GM21381 (cell line): ENCODE data around the gene ZNF697.
"Not testable (repeated sequence)": the region's sequence is repeated elsewhere in the genome, so short reads cannot be mapped to it uniquely, and the experiment has no call there.

ENCODE experiments used
- ATAC-seq: cut with Tn5 transposase; IDR thresholded peaks from one replicate; pipeline ENCODE4 v1.9.1; 2021; ENCODE audit warnings: mild to moderate bottlenecking, moderate library complexity; ENCODE audit not compliant: unreplicated experiment

ZNF697 gene

DNA sequence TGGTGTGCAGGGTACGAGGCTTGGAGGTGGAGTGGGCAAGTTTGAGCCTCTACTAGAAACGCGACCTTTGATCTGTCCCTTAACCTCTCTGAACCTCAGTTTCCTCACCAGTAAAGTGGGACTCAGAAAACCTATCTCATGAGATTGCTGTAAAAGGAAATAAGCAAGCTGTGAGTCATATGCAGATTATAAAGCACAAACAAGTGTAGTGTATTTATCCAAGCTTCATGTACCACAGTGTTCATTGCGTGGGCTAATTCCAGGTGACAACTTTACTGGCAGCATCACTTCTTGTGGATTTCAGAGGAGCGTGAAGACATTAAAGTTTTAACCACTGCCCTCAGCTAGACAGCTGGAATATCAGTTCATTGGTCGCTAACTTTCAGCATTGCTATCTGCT lies 44.4 kb downstream of the ZNF697 start:
- ATAC-seq, result no peak

DNA sequence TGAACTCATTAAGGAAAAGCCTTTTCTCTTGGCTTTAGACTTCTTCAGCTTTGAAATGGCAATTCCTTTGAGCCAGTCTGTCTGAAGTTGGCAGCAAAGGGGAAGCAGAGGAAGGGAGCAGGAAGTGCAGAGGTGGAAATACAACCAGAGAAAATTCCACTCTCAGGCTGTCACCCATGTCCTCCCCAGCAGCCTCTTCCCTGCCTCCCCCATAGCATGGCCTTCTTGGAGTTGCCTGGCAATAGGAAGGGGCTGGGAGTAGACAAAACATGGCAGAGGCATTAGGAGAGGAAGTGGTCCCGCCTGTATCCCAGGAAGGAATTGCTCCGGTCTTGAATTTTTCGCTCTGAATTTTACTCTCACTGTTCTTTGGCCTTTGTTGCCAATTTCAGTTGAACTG lies 44.8 kb downstream of the ZNF697 start:
- not testable (repeated sequence) for ATAC-seq

DNA sequence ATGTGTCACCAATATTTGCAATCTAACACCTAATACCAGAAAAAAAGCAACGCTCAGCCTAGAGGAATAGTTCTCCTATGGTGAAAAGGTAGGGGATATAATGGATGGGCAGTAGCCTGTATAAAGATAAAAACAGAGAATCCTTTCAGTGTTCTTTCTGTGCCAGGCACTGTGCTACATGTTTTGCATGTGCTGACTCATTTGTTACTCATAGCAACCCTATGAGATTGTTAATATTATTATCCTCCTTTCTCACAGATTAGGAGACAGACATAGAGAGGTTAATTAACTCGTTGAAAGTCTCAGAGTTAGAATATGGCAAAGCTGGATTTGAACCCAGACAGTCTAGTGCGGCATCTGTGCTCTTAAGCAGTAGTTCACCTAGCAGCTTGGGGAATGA lies 45.3 kb downstream of the ZNF697 start:
- not testable (repeated sequence) for ATAC-seq

DNA sequence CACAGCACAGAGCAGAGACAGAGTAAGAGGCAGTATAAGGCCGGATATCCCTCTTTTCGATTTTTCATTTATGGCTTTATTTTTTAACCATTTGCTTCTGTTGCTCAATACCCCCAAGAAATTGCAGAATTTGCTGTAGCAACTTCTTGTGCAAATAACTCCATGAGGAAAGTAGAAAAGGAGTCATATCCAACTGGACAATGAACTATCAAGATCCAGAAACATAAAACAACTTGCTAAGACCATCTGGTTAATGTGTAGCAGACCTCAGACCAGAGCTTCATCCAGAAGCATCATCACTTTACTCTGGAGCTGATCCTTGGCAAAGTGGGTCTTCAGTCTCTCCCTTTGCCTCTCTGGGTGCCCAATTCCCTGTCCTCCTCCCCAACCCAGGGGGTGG lies 45.9 kb downstream of the ZNF697 start:
- no peak for ATAC-seq

DNA sequence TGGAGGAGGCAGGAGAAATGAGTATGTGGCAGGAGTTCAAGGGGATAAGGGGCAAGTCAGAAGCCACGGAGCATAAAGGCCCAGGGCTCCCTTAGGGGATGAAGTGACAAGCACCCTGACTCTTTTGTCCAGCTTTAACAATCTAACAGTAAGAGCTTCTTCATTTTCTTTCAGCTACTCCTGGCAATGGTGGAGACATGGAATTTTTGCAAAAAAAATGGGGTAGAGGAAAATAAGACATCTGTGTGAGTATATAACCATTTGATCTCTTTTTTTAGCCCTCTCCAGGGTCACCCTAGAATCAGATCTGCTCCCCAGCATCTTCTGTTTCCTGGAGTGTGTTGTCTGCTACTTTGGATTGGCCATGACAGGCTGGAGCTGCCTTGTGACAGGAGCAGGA lies 47.1 kb downstream of the ZNF697 start:
- ATAC-seq, result no peak

DNA sequence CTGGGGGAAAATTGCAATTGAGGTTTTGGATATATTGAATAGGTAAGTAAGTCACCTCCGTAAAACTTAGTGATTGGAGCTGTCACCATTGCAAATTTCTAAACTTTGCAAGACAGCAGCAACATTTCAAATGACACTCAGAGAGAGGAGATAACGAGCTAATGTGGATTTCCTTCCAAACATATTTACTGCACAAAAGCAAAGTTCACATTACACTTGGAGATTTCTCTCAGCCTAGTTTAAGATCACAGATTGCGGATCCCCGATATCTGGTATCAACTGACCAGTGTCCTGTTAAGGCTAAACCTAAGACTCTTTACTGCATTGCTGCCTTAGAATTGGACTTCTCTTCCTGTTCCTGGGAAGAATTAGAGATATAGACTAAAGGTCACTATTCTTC lies 47.5 kb downstream of the ZNF697 start:
- ATAC-seq, result no peak

DNA sequence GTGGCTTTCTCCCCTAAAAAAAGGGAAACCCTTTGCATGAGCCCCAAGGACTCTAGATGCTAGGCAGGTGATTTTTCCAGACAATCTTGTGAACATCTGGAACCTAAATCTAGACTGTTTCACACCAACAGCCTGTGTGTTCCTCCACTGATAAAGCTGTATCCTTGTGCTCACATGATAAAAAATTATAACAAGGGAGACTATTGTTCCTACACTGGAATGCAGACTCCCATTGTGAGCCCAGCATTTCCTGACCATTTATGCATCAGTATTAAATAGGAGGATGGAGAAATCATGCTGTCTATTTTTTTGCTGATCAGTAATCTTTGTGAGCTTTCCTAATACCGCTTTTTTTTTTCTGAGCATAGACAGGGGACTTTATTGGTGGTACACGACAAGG lies 52.5 kb downstream of the ZNF697 start:
- ATAC-seq, result no peak

DNA sequence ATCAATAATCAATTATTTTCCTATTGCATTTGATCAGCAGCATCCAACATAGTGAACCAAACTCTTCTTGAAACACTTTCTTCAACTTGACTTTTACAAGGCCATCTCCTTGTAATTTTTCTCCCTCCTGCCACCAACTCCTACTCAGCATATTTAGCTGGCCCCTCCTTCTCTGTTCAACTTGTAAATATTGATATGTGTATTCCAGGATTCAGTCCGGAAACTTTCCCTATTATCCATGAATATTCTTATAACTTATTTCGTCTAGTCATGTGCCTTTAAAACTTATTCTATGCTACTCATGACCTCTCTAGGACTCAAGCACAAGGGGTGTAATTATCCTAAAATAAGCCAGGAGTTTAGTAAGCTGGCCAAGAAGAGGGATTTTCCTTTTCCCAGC lies 52.9 kb downstream of the ZNF697 start:
- no peak for ATAC-seq

DNA sequence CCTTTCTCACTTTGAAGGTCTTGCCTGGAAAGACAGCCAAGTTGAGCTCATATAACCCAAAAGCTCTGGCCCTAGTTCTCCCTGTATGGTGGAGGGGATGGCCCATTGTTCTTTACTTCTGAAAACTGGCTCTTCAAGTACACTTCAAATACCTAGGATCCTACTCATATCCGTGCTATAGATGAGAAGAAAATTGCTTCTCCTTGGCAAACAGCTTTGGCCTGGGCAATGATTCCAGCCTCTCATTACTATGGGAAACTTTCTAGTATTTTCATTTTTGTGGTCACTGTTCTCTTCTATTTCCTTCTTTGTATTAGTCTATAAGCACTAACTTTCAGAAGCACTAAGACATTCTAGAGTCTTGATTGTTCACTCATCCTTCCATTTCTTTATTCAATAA lies 53.7 kb downstream of the ZNF697 start:
- no peak for ATAC-seq

DNA sequence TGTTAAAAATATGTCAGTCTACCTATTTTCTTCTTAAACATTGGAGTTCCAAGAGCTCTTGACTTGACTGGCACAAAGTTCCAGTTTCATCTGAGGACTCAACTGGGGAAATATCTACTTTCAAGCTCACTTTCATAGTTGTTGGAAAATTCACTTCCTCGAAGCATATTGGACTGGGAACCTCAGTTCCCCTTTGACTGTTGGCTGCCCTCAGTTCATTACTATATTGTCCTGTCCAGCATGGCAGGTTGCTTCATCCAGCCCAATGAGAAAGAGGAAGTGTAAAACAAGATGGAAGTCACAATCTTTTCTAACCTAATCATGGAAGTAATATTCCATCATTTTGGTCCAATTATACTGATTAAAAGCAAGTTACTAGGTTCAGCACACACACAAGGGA lies 54.3 kb downstream of the ZNF697 start:
- ATAC-seq, result no peak

DNA sequence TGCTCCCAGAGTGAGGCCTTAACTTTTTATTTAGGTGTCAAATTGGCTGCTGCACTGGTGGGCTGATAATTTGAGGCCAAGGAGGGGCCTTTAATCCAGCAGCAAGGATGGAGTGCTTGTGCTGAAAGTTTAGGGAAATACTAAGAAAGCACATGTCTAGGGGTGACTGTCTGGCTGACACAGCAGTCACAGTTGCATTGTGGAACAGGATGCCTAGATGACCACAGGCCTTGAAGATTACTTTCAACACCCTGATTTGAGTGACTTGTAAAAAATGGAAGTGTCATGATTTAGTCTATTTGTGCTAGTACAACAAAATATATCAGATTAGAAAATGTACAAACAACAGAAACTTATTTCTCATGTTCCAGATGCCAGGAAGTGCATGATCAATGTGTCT lies 57.7 kb downstream of the ZNF697 start:
- ATAC-seq, result no peak

DNA sequence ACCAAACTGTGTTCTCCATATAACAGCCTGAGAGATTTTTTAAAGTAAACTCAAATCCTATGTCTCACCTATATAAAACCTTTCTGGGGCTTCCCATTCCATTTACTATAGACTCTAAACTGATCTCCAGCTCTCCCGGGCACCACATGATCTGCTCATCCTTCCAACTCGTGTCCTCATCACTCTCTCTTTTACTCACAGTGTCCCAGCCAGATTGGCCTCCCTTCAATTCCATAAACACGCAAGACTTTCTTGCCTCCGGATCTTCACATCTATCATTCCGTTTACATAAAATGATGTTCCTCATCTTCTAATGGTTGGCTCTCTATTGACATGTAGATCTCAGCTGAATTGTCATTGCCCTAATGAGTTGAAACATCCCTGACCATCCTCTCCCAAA lies 59.4 kb downstream of the ZNF697 start:
- no peak for ATAC-seq

DNA sequence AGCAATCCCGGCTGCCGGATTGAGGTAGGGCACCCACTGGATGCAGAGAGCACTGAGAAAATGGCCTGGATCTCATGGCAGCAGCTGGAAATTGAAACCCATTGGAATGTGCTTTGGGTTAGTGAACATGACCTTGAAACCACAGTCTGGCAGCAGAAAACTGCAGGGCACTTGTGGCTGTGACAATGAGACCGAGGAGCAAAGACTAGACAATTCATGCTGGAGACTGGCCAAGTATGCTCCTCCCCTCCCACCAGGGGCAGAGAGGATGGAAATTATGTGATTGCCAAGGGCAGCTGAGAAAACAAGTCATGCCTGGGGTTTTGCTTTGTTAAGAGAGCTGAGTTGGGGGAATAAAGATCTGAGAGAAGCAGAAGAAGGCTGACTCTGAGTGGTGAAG lies 60.7 kb downstream of the ZNF697 start:
- no peak for ATAC-seq

DNA sequence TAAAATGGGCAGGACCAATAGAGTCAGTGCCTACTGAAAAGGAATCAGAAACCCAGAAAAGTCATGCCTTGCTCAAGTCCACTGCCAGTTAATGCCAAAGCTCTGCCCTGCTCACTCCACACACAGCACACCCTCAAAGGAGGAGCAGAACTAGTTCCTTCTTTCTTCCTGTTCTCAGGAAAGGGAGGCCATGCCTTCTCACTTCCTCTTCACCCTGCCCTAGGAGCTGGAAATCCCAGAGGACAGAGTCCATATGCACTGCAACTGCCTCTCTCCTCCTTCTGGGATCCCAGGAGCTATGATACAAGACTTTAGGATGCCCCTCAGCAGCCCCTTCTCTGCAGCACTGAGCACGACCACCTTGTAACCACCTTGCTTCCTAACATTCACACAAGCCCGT lies 62.3 kb downstream of the ZNF697 start:
- ATAC-seq, result not testable (repeated sequence)

DNA sequence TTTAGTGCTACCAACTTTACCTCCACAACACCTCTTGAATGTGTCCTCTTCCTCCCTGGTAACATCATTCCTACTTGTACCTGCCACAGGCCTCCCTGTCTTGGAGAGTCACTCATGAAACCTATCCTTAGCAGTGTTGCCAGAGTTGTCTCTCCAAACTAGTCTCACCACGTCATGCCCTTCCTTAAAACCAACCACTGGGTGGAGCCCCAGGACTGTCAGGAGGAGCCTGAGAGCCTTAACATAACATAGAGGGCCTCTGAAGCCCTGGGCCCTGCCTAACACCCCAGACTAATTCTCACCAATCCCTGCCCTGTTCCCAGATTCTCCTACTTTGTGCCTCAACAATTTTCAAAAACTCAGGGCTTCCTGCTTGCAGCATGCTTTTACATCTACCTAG lies 65.3 kb downstream of the ZNF697 start:
- no peak for ATAC-seq

DNA sequence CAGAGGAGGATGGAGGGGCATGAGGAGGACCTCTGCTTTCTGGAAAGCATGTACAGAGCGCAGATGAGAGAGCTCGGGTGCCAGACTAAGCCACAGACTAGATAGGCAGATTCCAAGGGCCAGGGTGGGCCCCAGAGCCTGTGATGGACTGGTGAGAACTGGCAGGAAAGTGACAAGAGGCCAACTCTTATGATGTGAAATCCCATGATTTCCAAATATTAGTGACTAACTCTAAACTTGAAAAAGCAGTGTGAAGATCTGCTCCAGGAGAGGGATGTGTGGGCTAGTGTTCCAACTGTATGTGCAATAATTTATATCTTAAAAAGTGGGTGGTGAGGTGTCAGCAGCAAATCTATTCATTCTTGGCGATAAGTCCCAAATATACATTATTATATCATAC lies 67.0 kb downstream of the ZNF697 start:
- ATAC-seq, result not testable (repeated sequence)

DNA sequence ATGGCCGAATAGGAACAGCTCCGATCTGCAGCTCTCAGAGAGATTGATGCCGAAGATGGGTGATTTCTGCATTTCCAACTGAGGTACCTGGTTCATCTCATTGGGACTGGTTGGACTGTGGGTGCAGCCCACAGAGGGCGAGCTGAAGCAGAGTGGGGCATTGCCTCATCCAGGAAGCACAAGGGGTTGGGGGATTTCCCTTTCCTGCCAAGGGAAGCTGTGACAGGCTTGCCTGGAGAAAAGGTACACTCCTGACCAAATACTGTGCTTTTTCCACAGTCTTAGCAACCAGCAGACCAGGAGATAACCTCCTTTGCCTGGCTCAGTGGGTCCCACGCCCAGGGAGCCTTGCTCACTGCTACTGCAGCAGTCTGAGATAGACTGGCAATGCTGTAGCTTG lies 74.2 kb downstream of the ZNF697 start:
- no peak for ATAC-seq

DNA sequence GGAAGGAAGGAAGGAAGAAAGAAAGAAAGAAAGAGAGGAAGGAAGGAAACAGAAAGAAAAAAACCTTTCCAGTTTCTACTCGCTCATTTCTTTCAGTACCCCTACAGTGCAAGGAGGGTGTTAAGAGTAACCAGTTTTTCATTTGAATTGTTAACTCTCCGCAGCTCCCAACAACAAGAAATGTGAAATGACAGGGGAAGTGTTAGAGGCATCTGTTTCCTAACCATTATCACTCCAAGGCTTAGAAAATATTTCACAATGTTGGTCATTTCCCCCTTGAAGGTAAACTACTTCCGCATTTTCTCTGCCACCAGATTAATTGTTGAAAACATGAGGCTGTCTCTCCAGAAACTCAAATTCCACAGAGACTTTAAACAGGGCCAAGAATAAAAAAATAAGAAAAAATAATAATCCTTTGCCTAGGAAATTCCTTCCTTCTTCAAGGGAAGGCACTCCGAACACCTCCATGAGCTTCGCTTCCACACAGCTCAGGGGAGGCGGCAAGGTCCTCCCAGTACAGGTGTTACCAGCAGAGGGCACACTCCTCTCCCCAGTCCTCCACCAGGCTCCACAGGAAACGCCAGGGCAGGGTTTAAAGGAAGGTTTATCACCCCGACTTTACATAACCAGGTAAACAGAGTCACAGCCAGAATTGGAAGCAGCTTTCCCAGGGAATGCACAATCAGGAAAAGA lies 78.0 kb downstream of the ZNF697 start:
- not testable (repeated sequence) for ATAC-seq
